IMR-90 (cell line): Measurements from ENCODE around the gene SEMA6A. TPM values are rescaled to one million over a fixed set of nuclear protein-coding genes. Genes with fewer than 3 reads are reported as not detected.

Experiments
- ATAC-seq: fragments of 200-7000 bp; cut with Tn5 transposase; 2 replicates; pipeline ENCODE4 v1.9.1; 2020; ENCODE audit warnings: low read depth, mild to moderate bottlenecking, moderate library complexity
- BruUV-seq: library from RNA; stranded (reverse); fragments of 400-500 nt; replicated peaks from 2 replicates; lab custom pipeline; 2021; lab: Mats Ljungman, UMichigan
- CTCF ChIA-PET: fragments of 300-600 bp; formaldehyde crosslinking; extraction: SDS; loops from one replicate; lab custom pipeline; 2021; ENCODE audit warnings: antibody characterized with exemption; lab: Yijun Ruan, JAX
- POLR2A ChIA-PET: fragments of 300-600 bp; sonication (Branson Sonifier 250); formaldehyde crosslinking; loops from one replicate; lab custom pipeline; 2022; ENCODE audit warnings: antibody characterized with exemption; ENCODE audit not compliant: unreplicated experiment; lab: Charles Lee
- DNase-seq: peaks from one replicate; pipeline ENCODE4 v3.0.0; 2013
- H2AFZ ChIP-seq: replicated peaks from 2 replicates; pipeline ENCODE3; 2013; ENCODE audit warnings: low read length, mild to moderate bottlenecking; ENCODE audit not compliant: poor library complexity
- H2AK5ac ChIP-seq: 2 replicates; pipeline ENCODE4 v1.6.1; 2013; ENCODE audit warnings: low read depth, low read length, inconsistent platforms
- H2AK9ac ChIP-seq: replicated peaks from 2 replicates; pipeline ENCODE3; 2013; ENCODE audit warnings: mild to moderate bottlenecking, low read depth, low read length, moderate library complexity; ENCODE audit not compliant: poor library complexity
- H2BK120ac ChIP-seq: 2 replicates; pipeline ENCODE4 v1.6.1; 2013; ENCODE audit warnings: low read depth, low read length, inconsistent platforms
- H2BK15ac ChIP-seq: 3 replicates; pipeline ENCODE4 v1.6.1; 2013; ENCODE audit warnings: low read depth, low read length, inconsistent platforms
- H2BK20ac ChIP-seq: 2 replicates; pipeline ENCODE4 v1.6.1; 2013; ENCODE audit warnings: low read depth, mild to moderate bottlenecking, inconsistent platforms, low read length, moderate library complexity
- H2BK5ac ChIP-seq: 2 replicates; pipeline ENCODE4 v1.6.1; 2013; ENCODE audit warnings: mild to moderate bottlenecking, low read depth, low read length, inconsistent platforms; ENCODE audit not compliant: poor library complexity, severe bottlenecking
- H3K14ac ChIP-seq: replicated peaks from 2 replicates; pipeline ENCODE4 v1.6.1; 2013; ENCODE audit warnings: low read depth, low read length, inconsistent platforms
- H3K18ac ChIP-seq: 2 replicates; pipeline ENCODE4 v1.6.1; 2013; ENCODE audit warnings: low read depth, low read length, control low read depth
- H3K23ac ChIP-seq: 2 replicates; pipeline ENCODE4 v1.6.1; 2013; ENCODE audit warnings: low read depth, low read length, inconsistent platforms
- H3K27ac ChIP-seq: 2 replicates; pipeline ENCODE4 v1.5.1; 2013; ENCODE audit warnings: mild to moderate bottlenecking, control low read depth, low read length; ENCODE audit not compliant: insufficient read depth
- H3K27me3 ChIP-seq: 2 replicates; pipeline ENCODE4 v1.6.1; 2013; ENCODE audit warnings: low read length; ENCODE audit not compliant: control insufficient read depth, insufficient read depth
- H3K36me3 ChIP-seq: 2 replicates; pipeline ENCODE4 v1.6.1; 2013; ENCODE audit warnings: low read length, mixed read lengths; ENCODE audit not compliant: control insufficient read depth, insufficient read depth
- H3K4ac ChIP-seq: 2 replicates; pipeline ENCODE4 v1.6.1; 2013; ENCODE audit warnings: low read depth, low read length, inconsistent platforms
- H3K4me1 ChIP-seq: 2 replicates; pipeline ENCODE4 v1.6.1; 2013; ENCODE audit warnings: low read length, mixed read lengths; ENCODE audit not compliant: control insufficient read depth, insufficient read depth
- H3K4me2 ChIP-seq: 2 replicates; pipeline ENCODE4 v1.6.1; 2013; ENCODE audit warnings: low read depth, mild to moderate bottlenecking, control low read depth, low read length, moderate library complexity
- H3K4me3 ChIP-seq: 2 replicates; pipeline ENCODE4 v1.5.1; 2013; ENCODE audit warnings: low read depth, mild to moderate bottlenecking, control low read depth, low read length, moderate library complexity; ENCODE audit not compliant: insufficient read depth
- H3K56ac ChIP-seq: 2 replicates; pipeline ENCODE4 v1.6.1; 2013; ENCODE audit warnings: low read length, inconsistent platforms; ENCODE audit not compliant: insufficient read depth; ENCODE audit errors: extremely low read depth
- H3K79me1 ChIP-seq, 2 experiments: 2 replicates each; pipeline ENCODE4 v1.6.1; 2013; ENCODE audit warnings: low read length in 2 of 2, inconsistent platforms in 1 of 2, low read depth in 1 of 2
- H3K9ac ChIP-seq: 2 replicates; pipeline ENCODE4 v1.6.1; 2013; ENCODE audit warnings: low read depth, low read length, control low read depth
- H3K9me1 ChIP-seq: 2 replicates; pipeline ENCODE4 v1.6.1; 2013; ENCODE audit warnings: low read length, inconsistent platforms; ENCODE audit not compliant: insufficient read depth
- H3K9me3 ChIP-seq: 2 replicates; pipeline ENCODE4 v1.6.1; 2013; ENCODE audit warnings: low read length; ENCODE audit not compliant: control insufficient read depth, insufficient read depth
- H4K20me1 ChIP-seq: 2 replicates; pipeline ENCODE4 v1.6.1; 2013; ENCODE audit warnings: low read length, inconsistent platforms; ENCODE audit not compliant: insufficient read depth
- H4K5ac ChIP-seq: 2 replicates; pipeline ENCODE4 v1.6.1; 2013; ENCODE audit warnings: mild to moderate bottlenecking, low read depth, low read length, control low read depth
- H4K8ac ChIP-seq, 2 experiments: 2 replicates each; pipeline ENCODE4 v1.6.1; 2013; ENCODE audit warnings: low read depth in 2 of 2, low read length in 2 of 2, control low read depth in 1 of 2, inconsistent platforms in 1 of 2
- H4K91ac ChIP-seq: 2 replicates; pipeline ENCODE4 v1.6.1; 2013; ENCODE audit warnings: low read depth, low read length, inconsistent platforms; ENCODE audit not compliant: insufficient read depth
- FOS ChIP-seq: fragments of 150-350 bp; IDR thresholded peaks from 2 replicates; pipeline ENCODE4 v1.6.1; 2016; ENCODE audit warnings: low read depth, low read length
- MAFK ChIP-seq: IDR thresholded peaks from 2 replicates; pipeline ENCODE4 v1.6.1; 2012; ENCODE audit warnings: low read depth, low read length, improper control_type of control experiment
- MAZ ChIP-seq: IDR thresholded peaks from 2 replicates; pipeline ENCODE4 v1.6.1; 2012; ENCODE audit warnings: low read depth, mild to moderate bottlenecking, low read length, improper control_type of control experiment, moderate library complexity, borderline replicate concordance
- NFE2L2 ChIP-seq: fragments of 150-350 bp; IDR thresholded peaks from 2 replicates; pipeline ENCODE4 v1.6.1; 2016; ENCODE audit warnings: low read depth, mild to moderate bottlenecking, low read length
- POLR2A ChIP-seq: IDR thresholded peaks from 2 replicates; pipeline ENCODE4 v1.6.1; 2012; ENCODE audit warnings: mild to moderate bottlenecking, low read depth, low read length
- RAD21 ChIP-seq: IDR thresholded peaks from 2 replicates; pipeline ENCODE4 v1.6.1; 2012; ENCODE audit warnings: low read length, improper control_type of control experiment
- RCOR1 ChIP-seq: IDR thresholded peaks from 2 replicates; pipeline ENCODE4 v1.6.1; 2012; ENCODE audit warnings: mild to moderate bottlenecking, low read length, improper control_type of control experiment; ENCODE audit not compliant: insufficient replicate concordance
- RFX5 ChIP-seq: IDR thresholded peaks from 2 replicates; pipeline ENCODE4 v1.8.0; 2012; ENCODE audit warnings: low read depth, mild to moderate bottlenecking, low read length, moderate library complexity
- SMC3 ChIP-seq: fragments of 150-350 bp; IDR thresholded peaks from 2 replicates; pipeline ENCODE4 v1.6.1; 2016; ENCODE audit warnings: low read depth, mild to moderate bottlenecking, antibody characterized with exemption, low read length, moderate library complexity
- USF2 ChIP-seq: fragments of 150-350 bp; IDR thresholded peaks from 2 replicates; pipeline ENCODE4 v1.6.1; 2017; ENCODE audit warnings: mild to moderate bottlenecking, antibody characterized with exemption, low read length, low read depth
- WGBS, 2 experiments: methylation state at CpG; one replicate each; pipeline versions ENCODE4 v1.1.5 to v1.1.7; 2013; ENCODE audit warnings: missing lambda C conversion rate in 2 of 2; ENCODE audit not compliant: insufficient read length in 1 of 2; ENCODE audit errors: extremely low coverage in 2 of 2; 5-methylcytosine and 5-hydroxymethylcytosine counted together
- dilution Hi-C: fragments of 300-500 bp; cut with HindIII; formaldehyde crosslinking; loops from one replicate; pipeline ENCODE4 v1.14.3; 2018; ENCODE audit warnings: low sequenced_read_pairs; ENCODE audit not compliant: unreplicated experiment
- in situ Hi-C: fragments of 300-500 bp; cut with MboI; formaldehyde crosslinking; loops from 3 replicates; pipeline ENCODE4 v1.14.3; 2019; ENCODE audit warnings: low sequenced_read_pairs, inconsistent platforms, mixed read lengths
- intact Hi-C: fragments of 100-400 bp; cut with micrococcal nuclease; formaldehyde crosslinking; loops from 2 replicates; pipeline ENCODE4 v1.10.0; 2022
- polyA plus RNA-seq, 3 experiments: library from polyadenylated mRNA; depleted of rRNA; stranded (reverse); fragments of >200 nt; gene quantifications; 2 replicates each; pipeline ENCODE4 v1.2.3, GENCODE V29; 2012; ENCODE audit warnings: low replicate concordance in 1 of 3
- total RNA-seq: library from RNA; depleted of rRNA; stranded (reverse); fragments of >200 nt; gene quantifications from 2 replicates; pipeline ENCODE4 v1.2.3, GENCODE V29; 2012
- TF ChIP-seq, protein P1 (sequence below): conservative IDR thresholded peaks from 2 replicates; pipeline ENCODE4 v1.5.1; 2012; ENCODE audit warnings: mild to moderate bottlenecking, low read depth, low read length, improper control_type of control experiment
- TF ChIP-seq, protein P2 (sequence below): fragments of 150-350 bp; IDR thresholded peaks from 2 replicates; pipeline ENCODE4 v1.6.1; 2016; ENCODE audit warnings: low read depth, mild to moderate bottlenecking, low read length, moderate library complexity, borderline replicate concordance

The SEMA6A gene
- total and polyA plus RNA-seq, 2 of the 4 experiments (the other 2 are of a cell fraction) = 0.27 to 0.36 TPM

DNA sequence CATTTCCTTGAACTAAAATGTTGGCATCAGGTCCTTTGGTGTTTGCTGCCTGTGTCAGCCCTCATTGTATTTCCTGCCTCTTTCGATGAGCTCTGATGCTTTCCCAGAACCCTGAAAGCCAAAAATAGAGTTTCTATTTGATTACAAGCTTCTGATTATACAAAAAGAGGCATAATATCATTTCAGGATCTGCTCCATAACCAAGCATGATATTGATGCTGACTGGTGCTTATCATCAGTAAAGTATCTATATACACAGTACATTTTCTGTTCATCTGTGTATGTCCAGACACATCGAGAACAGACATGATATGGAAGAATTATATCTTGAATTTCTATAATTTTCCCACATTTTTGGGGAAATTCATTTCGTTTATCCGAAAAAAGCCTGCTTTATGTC is 58.6 kb downstream of the SEMA6A start:
- H3K56ac ChIP-seq = no peak overlapping the region
- H4K91ac ChIP-seq = no peak overlapping the region
- no peaks in the 10 kb centered on the region for H3K36me3 ChIP-seq
- in situ Hi-C loops = no loop called here
- ATAC-seq (no peak), DNase-seq (no peak)
- no peak overlapping the region for H2AK9ac ChIP-seq
- no peaks in the 10 kb centered on the region for H3K79me1 ChIP-seq
- intact Hi-C loops = no loop called here
- no peak overlapping the region for H2BK15ac ChIP-seq
- H3K9me3 ChIP-seq = no peaks in the 10 kb centered on the region
- BruUV-seq = no TSS peak
- dilution Hi-C loops = no loop called here
- no peak overlapping the region for H4K5ac ChIP-seq
- no CpG with 5 or more reads among the region's 4 CpGs for WGBS, 2 experiments
- no peaks in the 10 kb centered on the region for H3K4me1 ChIP-seq
- TF ChIP-seq RAD21 (no peak), MAZ (no peak), RCOR1 (no peak), POLR2A (no peak), RFX5 (no peak), NFE2L2 (no peak), FOS (no peak), MAFK (no peak), SMC3 (no peak), USF2 (no peak)
- TF ChIP-seq, protein P1, sequence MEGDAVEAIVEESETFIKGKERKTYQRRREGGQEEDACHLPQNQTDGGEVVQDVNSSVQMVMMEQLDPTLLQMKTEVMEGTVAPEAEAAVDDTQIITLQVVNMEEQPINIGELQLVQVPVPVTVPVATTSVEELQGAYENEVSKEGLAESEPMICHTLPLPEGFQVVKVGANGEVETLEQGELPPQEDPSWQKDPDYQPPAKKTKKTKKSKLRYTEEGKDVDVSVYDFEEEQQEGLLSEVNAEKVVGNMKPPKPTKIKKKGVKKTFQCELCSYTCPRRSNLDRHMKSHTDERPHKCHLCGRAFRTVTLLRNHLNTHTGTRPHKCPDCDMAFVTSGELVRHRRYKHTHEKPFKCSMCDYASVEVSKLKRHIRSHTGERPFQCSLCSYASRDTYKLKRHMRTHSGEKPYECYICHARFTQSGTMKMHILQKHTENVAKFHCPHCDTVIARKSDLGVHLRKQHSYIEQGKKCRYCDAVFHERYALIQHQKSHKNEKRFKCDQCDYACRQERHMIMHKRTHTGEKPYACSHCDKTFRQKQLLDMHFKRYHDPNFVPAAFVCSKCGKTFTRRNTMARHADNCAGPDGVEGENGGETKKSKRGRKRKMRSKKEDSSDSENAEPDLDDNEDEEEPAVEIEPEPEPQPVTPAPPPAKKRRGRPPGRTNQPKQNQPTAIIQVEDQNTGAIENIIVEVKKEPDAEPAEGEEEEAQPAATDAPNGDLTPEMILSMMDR = no peak
- TF ChIP-seq, protein P2, sequence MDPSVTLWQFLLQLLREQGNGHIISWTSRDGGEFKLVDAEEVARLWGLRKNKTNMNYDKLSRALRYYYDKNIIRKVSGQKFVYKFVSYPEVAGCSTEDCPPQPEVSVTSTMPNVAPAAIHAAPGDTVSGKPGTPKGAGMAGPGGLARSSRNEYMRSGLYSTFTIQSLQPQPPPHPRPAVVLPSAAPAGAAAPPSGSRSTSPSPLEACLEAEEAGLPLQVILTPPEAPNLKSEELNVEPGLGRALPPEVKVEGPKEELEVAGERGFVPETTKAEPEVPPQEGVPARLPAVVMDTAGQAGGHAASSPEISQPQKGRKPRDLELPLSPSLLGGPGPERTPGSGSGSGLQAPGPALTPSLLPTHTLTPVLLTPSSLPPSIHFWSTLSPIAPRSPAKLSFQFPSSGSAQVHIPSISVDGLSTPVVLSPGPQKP = no peak
- H3K27me3 ChIP-seq = peaks cover 1% of the 10 kb centered on the region; the same call in 1 of the 2 replicates
- CTCF ChIA-PET = interaction anchor here (0.6 kb wide), 1 partner anchor 245 kb away, joined by 3 read pairs; no protein-coding TSS in a partner anchor
- no peak overlapping the region for H3K14ac ChIP-seq
- H3K9ac ChIP-seq = no peak overlapping the region
- H3K18ac ChIP-seq = no peak overlapping the region
- no peak overlapping the region for H2BK20ac ChIP-seq
- no peak overlapping the region for H3K23ac ChIP-seq
- no peak overlapping the region for H3K27ac ChIP-seq
- no peak overlapping the region for H3K4me2 ChIP-seq
- no peak overlapping the region for H2BK120ac ChIP-seq
- H3K4ac ChIP-seq = no peak overlapping the region
- H3K4me3 ChIP-seq = no peak overlapping the region
- no peak overlapping the region for H2AK5ac ChIP-seq
- no peaks in the 10 kb centered on the region for H4K20me1 ChIP-seq
- no peaks in the 10 kb centered on the region for H3K9me1 ChIP-seq
- POLR2A ChIA-PET = interaction anchor here (0.6 to 0.7 kb wide), 2 partner anchors 11 to 360 kb away, joined by 3 to 4 read pairs; no protein-coding TSS in a partner anchor
- H4K8ac ChIP-seq = no peak overlapping the region
- no peak overlapping the region for H2AFZ ChIP-seq
- no peak overlapping the region for H2BK5ac ChIP-seq
